Kidney (tissue), 14 donors: ENCODE results near the gene RGS1. TPM values are rescaled to one million over a fixed set of nuclear protein-coding genes. Genes with fewer than 3 reads are reported as not detected.

Source experiments
- DNase-seq, 5 donors: peaks; one replicate each; pipeline ENCODE4 v3.0.0-alpha.2; 2013 to 2020
- FAIRE-seq: peaks from 2 replicates; lab custom pipeline; 2012; peaks lifted over from hg19 to GRCh38; lab: Jason Lieb, UNC
- H3K27ac ChIP-seq, 2 donors: one replicate each; pipeline ENCODE4 v1.7.0; 2013; ENCODE audit warnings: low read depth in 2 of 2, low read length in 2 of 2, inconsistent platforms in 1 of 2
- H3K27me3 ChIP-seq: one replicate; pipeline ENCODE4 v1.7.1; 2013; ENCODE audit warnings: low read length, inconsistent platforms; ENCODE audit not compliant: control insufficient read depth, insufficient read depth
- H3K36me3 ChIP-seq, 3 donors: one replicate each; pipeline versions ENCODE4 v1.7.0 to v1.7.1; 2013; ENCODE audit warnings: low read length in 3 of 3, control low read depth in 1 of 3, inconsistent platforms in 1 of 3; ENCODE audit not compliant: insufficient read depth in 3 of 3, control insufficient read depth in 2 of 3
- H3K4me1 ChIP-seq, 3 donors: one replicate each; pipeline versions ENCODE4 v1.7.0 to v1.7.1; 2013; ENCODE audit warnings: low read length in 3 of 3, inconsistent platforms in 1 of 3, low read depth in 1 of 3; ENCODE audit not compliant: control insufficient read depth in 2 of 3, insufficient read depth in 2 of 3
- H3K4me3 ChIP-seq, 3 donors: one replicate each; pipeline versions ENCODE4 v1.7.0 to v1.8.1; 2013; ENCODE audit warnings: low read length in 3 of 3, control low read depth in 1 of 3, inconsistent platforms in 1 of 3
- H3K9ac ChIP-seq, 3 donors: one replicate each; pipeline versions ENCODE4 v1.7.0 to v1.7.1; 2013; ENCODE audit warnings: low read length in 3 of 3, control low read depth in 1 of 3, inconsistent platforms in 1 of 3
- H3K9me3 ChIP-seq, 3 donors: one replicate each; pipeline versions ENCODE4 v1.7.0 to v1.7.1; 2013; ENCODE audit warnings: low read length in 3 of 3, control low read depth in 1 of 3, inconsistent platforms in 1 of 3; ENCODE audit not compliant: control insufficient read depth in 2 of 3, insufficient read depth in 1 of 3
- CTCF ChIP-seq: IDR thresholded peaks from 3 replicates; pipeline ENCODE4 v1.5.1; 2012; ENCODE audit warnings: mild to moderate bottlenecking, moderate library complexity, borderline replicate concordance; ENCODE audit not compliant: insufficient read depth; ENCODE audit errors: extremely low read depth
- intact Hi-C: fragments of 100-400 bp; cut with DNase I; formaldehyde crosslinking; loops from one replicate; pipeline ENCODE4 v1.11.1; 2022
- polyA plus RNA-seq: library from polyadenylated mRNA; stranded (reverse); fragments of 350-450 nt; fragmentation: Illumina TruSeq; extraction: RNeasy Lipid Tissue Mini Kit (QIAGEN cat#74804); gene quantifications from one replicate; pipeline ENCODE4 v1.2.3, GENCODE V29; 2014; ENCODE audit warnings: low read depth, low replicate concordance; ENCODE audit not compliant: insufficient read depth
- total RNA-seq: library from RNA; stranded (reverse); fragmentation: NEBNext Ultra II Directional; extraction: Animal tissue kit (Norgen Biotek cat#: 25700); gene quantifications from one replicate; pipeline ENCODE4 v1.2.1, GENCODE V29; 2021
- donor health status: control.
- donor health status: control.
- donor health status: control.
- donor health status: control.
- donor health status: control.
- donor health status: DM: yes; HTN: yes; CAD: no.
- donor health status: Normal renal cell carcinoma (clear cell type).

Gene RGS1
- total and polyA plus RNA-seq, 2 donors from 2014 or later: 5.0 to 50.2 TPM

- DNase-seq (peak in 4 of 5 donors; percentile 31 to 93 (median 72)), FAIRE-seq (no peak)
- Histone ChIP-seq H3K27ac (peak overlapping the region in 1 of 2 donors; percentile 36), H3K9ac (peak overlapping the region in 1 of 3 donors; percentile 14), H3K9me3 (no peaks in the 10 kb centered on the region), H3K27me3 (no peaks in the 10 kb centered on the region), H3K36me3 (no peaks in the 10 kb centered on the region), H3K4me1 (peaks cover 0 to 2% (median 0%) of the 10 kb centered on the region in 3 donors), H3K4me3 (no peak overlapping the region)
- intact Hi-C loops: no loop called here
- TF ChIP-seq CTCF: no peak
These were observed 36.1 kb upstream of the RGS1 start for GRCh38 chr1:192539297-192540092.

- intact Hi-C loops: no loop called here
- FAIRE-seq: no peak
- H3K9me3 ChIP-seq: no peaks in the 10 kb centered on the region
These were observed 32.1 kb upstream of the RGS1 start for GRCh38 chr1:192543445-192543844.

GRCh38 chr1:192545896-192546521, 29.6 kb upstream of the RGS1 start:
- Histone ChIP-seq H3K9me3 (no peaks in the 10 kb centered on the region), H3K4me3 (no peak overlapping the region), H3K27me3 (no peaks in the 10 kb centered on the region), H3K9ac (no peak overlapping the region), H3K27ac (no peak overlapping the region), H3K36me3 (no peaks in the 10 kb centered on the region), H3K4me1 (no peaks in the 10 kb centered on the region)
- TF ChIP-seq CTCF: no peak
- intact Hi-C loops: no loop called here
- no peak for FAIRE-seq
- no peak for DNase-seq

More at GRCh38 chr1:192543445-192543844, 32.1 kb upstream of the RGS1 start:
- TF ChIP-seq CTCF: no peak
- Histone ChIP-seq H3K27me3 (no peaks in the 10 kb centered on the region), H3K36me3 (no peaks in the 10 kb centered on the region), H3K9ac (no peak overlapping the region), H3K27ac (no peak overlapping the region), H3K4me3 (no peak overlapping the region), H3K4me1 (peaks cover 0 to 2% (median 0%) of the 10 kb centered on the region in 3 donors)
- DNase-seq: no peak
